PC-3 (cell line): ENCODE data around the gene SESN1. TPM values are rescaled to one million over a fixed set of nuclear protein-coding genes. Genes with fewer than 3 reads are reported as not detected.

ENCODE experiments used
- ATAC-seq: fragments of 200-7000 bp; cut with Tn5 transposase; 2 replicates; pipeline ENCODE4 v1.9.1; 2020; ENCODE audit warnings: mild to moderate bottlenecking, moderate library complexity
- BruUV-seq: library from RNA; stranded (reverse); fragments of 400-500 nt; replicated peaks from 2 replicates; lab custom pipeline; 2021; lab: Mats Ljungman, UMichigan
- CTCF ChIA-PET: fragments of 300-600 bp; sonication (Branson Sonifier 250); formaldehyde crosslinking; loops from one replicate; lab custom pipeline; 2022; ENCODE audit warnings: antibody characterized with exemption; lab: Charles Lee
- POLR2A ChIA-PET: fragments of 300-600 bp; sonication (Branson Sonifier 250); formaldehyde crosslinking; loops from one replicate; lab custom pipeline; 2022; ENCODE audit warnings: antibody characterized with exemption; ENCODE audit not compliant: unreplicated experiment; lab: Charles Lee
- DNase-seq: peaks from one replicate; pipeline ENCODE4 v3.0.0-alpha.2; 2015
- H2AFZ ChIP-seq: fragments of 300-600 bp; sonication (generic); 2 replicates; pipeline ENCODE4 v1.6.0; 2016; ENCODE audit warnings: antibody characterized with exemption, low read length
- H3F3A ChIP-seq: fragments of 300-600 bp; sonication (generic); one replicate; pipeline ENCODE4 v1.6.0; 2017; ENCODE audit warnings: antibody characterized with exemption, low read length, control low read depth, mild to moderate bottlenecking; ENCODE audit not compliant: unreplicated experiment
- H3K27ac ChIP-seq: fragments of 300-600 bp; sonication (generic); 2 replicates; pipeline ENCODE4 v1.5.1; 2016; ENCODE audit warnings: mild to moderate bottlenecking, low read length
- H3K27me3 ChIP-seq: fragments of 300-600 bp; sonication (generic); 2 replicates; pipeline ENCODE4 v1.6.1; 2016; ENCODE audit warnings: low read length, mixed read lengths
- H3K36me3 ChIP-seq: fragments of 300-600 bp; sonication (generic); 2 replicates; pipeline ENCODE4 v1.6.1; 2016; ENCODE audit warnings: low read depth, mixed run types, low read length, mixed read lengths
- H3K4me1 ChIP-seq: fragments of 300-600 bp; sonication (generic); 2 replicates; pipeline ENCODE4 v1.5.1; 2016; ENCODE audit warnings: low read length; ENCODE audit not compliant: insufficient read depth
- H3K4me2 ChIP-seq: fragments of 300-600 bp; sonication (generic); 2 replicates; pipeline ENCODE4 v1.6.0; 2016; ENCODE audit warnings: low read length
- H3K4me3 ChIP-seq: fragments of 300-600 bp; sonication (generic); 2 replicates; pipeline ENCODE4 v1.5.1; 2016; ENCODE audit warnings: mild to moderate bottlenecking, low read length, mixed read lengths
- H3K79me2 ChIP-seq: fragments of 300-600 bp; sonication (generic); 2 replicates; pipeline ENCODE4 v1.6.1; 2017; ENCODE audit warnings: low read length, mixed read lengths
- H3K9ac ChIP-seq: fragments of 300-600 bp; sonication (generic); 2 replicates; pipeline ENCODE4 v1.6.0; 2016; ENCODE audit warnings: mild to moderate bottlenecking, low read length
- H3K9me2 ChIP-seq: fragments of 300-600 bp; sonication (generic); replicated peaks from 2 replicates; pipeline ENCODE4 v1.6.1; 2016; ENCODE audit warnings: mixed run types, low read length, mixed read lengths
- H3K9me3 ChIP-seq: fragments of 300-600 bp; sonication (generic); 2 replicates; pipeline ENCODE4 v1.6.1; 2016; ENCODE audit warnings: low read length, mixed read lengths
- H4K20me1 ChIP-seq: fragments of 300-600 bp; sonication (generic); 2 replicates; pipeline ENCODE4 v1.6.1; 2016; ENCODE audit warnings: low read length, mixed read lengths
- EZH2 ChIP-seq: fragments of 300-600 bp; sonication (generic); IDR thresholded peaks from one replicate; pipeline ENCODE4 v1.6.1; 2017; ENCODE audit warnings: antibody characterized with exemption, mild to moderate bottlenecking, low read length; ENCODE audit not compliant: unreplicated experiment
- EZH2phosphoT487 ChIP-seq: fragments of 300-600 bp; sonication (generic); IDR thresholded peaks from 2 replicates; pipeline ENCODE4 v1.6.1; 2018; ENCODE audit warnings: mild to moderate bottlenecking, antibody characterized with exemption, low read length, borderline replicate concordance
- intact Hi-C: fragments of 100-400 bp; cut with micrococcal nuclease; formaldehyde crosslinking; loops from 2 replicates; pipeline ENCODE4 v1.9.0; 2023
- total RNA-seq: library from RNA; depleted of rRNA; stranded (reverse); fragments of >200 nt; gene quantifications from 2 replicates; pipeline ENCODE4 v1.2.3, GENCODE V29; 2014
- TF ChIP-seq, protein P1 (sequence below): fragments of 300-600 bp; sonication (generic); conservative IDR thresholded peaks from 2 replicates; pipeline ENCODE4 v1.5.1; 2017; ENCODE audit warnings: antibody characterized with exemption, low read depth, mild to moderate bottlenecking, low read length

The SESN1 gene
- total RNA-seq, 1 experiment from 2014 or later = 3.4 TPM

DNA sequence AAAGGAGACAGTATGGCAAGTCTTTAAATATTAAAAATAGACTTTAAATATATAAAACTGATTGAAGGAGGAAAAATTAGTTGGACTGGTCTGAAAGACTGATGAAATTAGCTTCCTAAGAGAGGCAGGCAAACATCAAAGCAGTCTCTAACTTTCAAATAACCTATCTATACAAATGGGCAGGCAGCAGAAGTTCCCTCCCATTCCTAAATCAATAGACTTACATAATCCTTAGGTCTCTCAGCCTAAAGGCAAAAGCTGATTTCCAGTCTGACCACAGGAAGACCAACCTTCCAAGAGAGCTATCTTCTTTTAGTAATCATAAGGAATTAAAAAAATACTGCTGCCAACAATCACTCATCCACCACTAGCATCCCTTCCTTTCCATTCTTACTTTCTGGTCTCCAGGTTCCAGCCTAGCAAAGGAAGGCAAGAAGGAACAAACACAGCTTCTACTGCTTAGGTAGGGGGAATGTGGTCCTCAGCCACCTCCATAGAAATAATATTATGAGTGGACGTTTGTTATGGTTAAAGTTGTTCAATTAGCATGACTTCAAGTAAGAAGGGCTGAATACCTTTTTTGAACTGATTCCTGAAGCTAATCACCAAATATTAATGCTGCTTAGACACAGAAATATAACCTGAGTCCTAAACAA lies 44.1 kb downstream of the SESN1 start:
- no peaks in the 10 kb centered on the region for H4K20me1 ChIP-seq
- no peak overlapping the region for H3K4me2 ChIP-seq
- H3K4me3 ChIP-seq = no peak overlapping the region
- no peaks in the 10 kb centered on the region for H3K36me3 ChIP-seq
- intact Hi-C loops = loop anchor here (10.0 kb wide), 1 partner anchor 146 kb away; no protein-coding TSS in a partner anchor
- H3F3A ChIP-seq = no peaks in the 10 kb centered on the region
- no peaks in the 10 kb centered on the region for H3K9me3 ChIP-seq
- CTCF ChIA-PET = no interaction called here
- no peaks in the 10 kb centered on the region for H3K4me1 ChIP-seq
- no peaks in the 10 kb centered on the region for H3K79me2 ChIP-seq
- no peaks in the 10 kb centered on the region for H3K9me2 ChIP-seq
- DNase-seq (no peak), ATAC-seq (no peak)
- H3K27ac ChIP-seq = no peak overlapping the region
- H2AFZ ChIP-seq = no peak overlapping the region
- BruUV-seq = no TSS peak
- POLR2A ChIA-PET = no interaction called here
- no peaks in the 10 kb centered on the region for H3K27me3 ChIP-seq
- TF ChIP-seq EZH2 (no peak), EZH2phosphoT487 (no peak)
- TF ChIP-seq, protein P1, sequence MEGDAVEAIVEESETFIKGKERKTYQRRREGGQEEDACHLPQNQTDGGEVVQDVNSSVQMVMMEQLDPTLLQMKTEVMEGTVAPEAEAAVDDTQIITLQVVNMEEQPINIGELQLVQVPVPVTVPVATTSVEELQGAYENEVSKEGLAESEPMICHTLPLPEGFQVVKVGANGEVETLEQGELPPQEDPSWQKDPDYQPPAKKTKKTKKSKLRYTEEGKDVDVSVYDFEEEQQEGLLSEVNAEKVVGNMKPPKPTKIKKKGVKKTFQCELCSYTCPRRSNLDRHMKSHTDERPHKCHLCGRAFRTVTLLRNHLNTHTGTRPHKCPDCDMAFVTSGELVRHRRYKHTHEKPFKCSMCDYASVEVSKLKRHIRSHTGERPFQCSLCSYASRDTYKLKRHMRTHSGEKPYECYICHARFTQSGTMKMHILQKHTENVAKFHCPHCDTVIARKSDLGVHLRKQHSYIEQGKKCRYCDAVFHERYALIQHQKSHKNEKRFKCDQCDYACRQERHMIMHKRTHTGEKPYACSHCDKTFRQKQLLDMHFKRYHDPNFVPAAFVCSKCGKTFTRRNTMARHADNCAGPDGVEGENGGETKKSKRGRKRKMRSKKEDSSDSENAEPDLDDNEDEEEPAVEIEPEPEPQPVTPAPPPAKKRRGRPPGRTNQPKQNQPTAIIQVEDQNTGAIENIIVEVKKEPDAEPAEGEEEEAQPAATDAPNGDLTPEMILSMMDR = no peak
- no peak overlapping the region for H3K9ac ChIP-seq

DNA sequence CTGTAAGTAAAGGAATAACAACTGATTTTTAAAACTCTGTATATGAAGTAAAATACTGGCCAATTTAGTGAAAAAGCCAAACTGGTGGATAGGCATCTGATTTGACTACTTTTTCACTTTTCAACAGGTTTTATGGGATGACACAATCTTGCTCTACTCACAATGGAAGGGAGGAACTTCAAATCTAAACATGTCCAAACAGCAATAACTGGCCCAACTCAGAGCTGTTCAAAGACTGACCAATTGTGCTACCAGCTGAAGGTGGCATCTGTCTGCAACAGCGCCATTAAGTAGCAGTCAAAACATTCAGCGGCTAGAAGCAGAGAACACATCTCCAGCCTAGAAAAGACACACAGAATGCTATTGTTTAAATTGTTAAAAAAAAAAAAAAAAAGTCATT lies 44.6 kb downstream of the SESN1 start:
- intact Hi-C loops = loop anchor here (10.0 kb wide), 1 partner anchor 145 kb away; no protein-coding TSS in a partner anchor
- no TSS peak for BruUV-seq

More for the DNA sequence above, 44.6 kb downstream of the SESN1 start:
- ChIA-PET CTCF (no interaction called here), POLR2A (no interaction called here)
- TF ChIP-seq EZH2phosphoT487 (no peak), EZH2 (no peak)
- TF ChIP-seq, protein P1 = no peak
- Histone ChIP-seq H3K4me3 (no peak overlapping the region), H3F3A (no peaks in the 10 kb centered on the region), H4K20me1 (no peaks in the 10 kb centered on the region), H3K27ac (no peak overlapping the region), H2AFZ (no peak overlapping the region), H3K4me1 (no peaks in the 10 kb centered on the region), H3K79me2 (no peaks in the 10 kb centered on the region), H3K36me3 (no peaks in the 10 kb centered on the region), H3K9ac (no peak overlapping the region), H3K4me2 (no peak overlapping the region), H3K9me3 (no peaks in the 10 kb centered on the region), H3K27me3 (no peaks in the 10 kb centered on the region), H3K9me2 (no peaks in the 10 kb centered on the region)
- ATAC-seq (no peak), DNase-seq (no peak)
